Loucy (cell line): ENCODE data around the gene COG3.

ENCODE experiments used
- H2AFZ ChIP-seq: fragments of 200-600 bp; sonication (generic); 2 replicates; pipeline ENCODE4 v1.6.0; 2016; ENCODE audit warnings: antibody characterized with exemption, mild to moderate bottlenecking, low read length, moderate library complexity
- H3F3A ChIP-seq: fragments of 200-600 bp; 2 replicates; pipeline ENCODE4 v1.6.0; 2016; ENCODE audit warnings: antibody characterized with exemption, low read depth, mild to moderate bottlenecking
- H3K27me3 ChIP-seq: fragments of 200-600 bp; sonication (generic); 2 replicates; pipeline ENCODE4 v1.6.1; 2014; ENCODE audit warnings: low read length, mild to moderate bottlenecking; ENCODE audit not compliant: insufficient read depth, poor library complexity, severe bottlenecking
- H3K36me3 ChIP-seq: fragments of 200-600 bp; sonication (generic); 2 replicates; pipeline ENCODE4 v1.6.1; 2016; ENCODE audit warnings: low read length; ENCODE audit not compliant: insufficient read depth
- H3K4me1 ChIP-seq: fragments of 200-600 bp; sonication (generic); 2 replicates; pipeline ENCODE4 v1.5.1; 2014; ENCODE audit warnings: low read length, mild to moderate bottlenecking; ENCODE audit not compliant: insufficient read depth, poor library complexity, severe bottlenecking
- H3K4me2 ChIP-seq: fragments of 200-600 bp; sonication (generic); 2 replicates; pipeline ENCODE4 v1.6.0; 2014; ENCODE audit warnings: antibody characterized with exemption, low read length, low read depth, mild to moderate bottlenecking; ENCODE audit not compliant: poor library complexity, severe bottlenecking
- H3K4me3 ChIP-seq: fragments of 200-600 bp; sonication (generic); 2 replicates; pipeline ENCODE4 v1.5.1; 2014; ENCODE audit warnings: low read length, mild to moderate bottlenecking, mixed read lengths; ENCODE audit not compliant: poor library complexity, severe bottlenecking
- H3K79me2 ChIP-seq: fragments of 200-600 bp; sonication (generic); 2 replicates; pipeline ENCODE4 v1.6.1; 2014; ENCODE audit warnings: low read length; ENCODE audit not compliant: insufficient read depth
- H3K9ac ChIP-seq: fragments of 200-600 bp; sonication (generic); 2 replicates; pipeline ENCODE4 v1.6.0; 2014; ENCODE audit warnings: mild to moderate bottlenecking, low read depth, low read length, moderate library complexity; ENCODE audit not compliant: poor library complexity, severe bottlenecking
- H3K9me2 ChIP-seq: fragments of 200-600 bp; sonication (generic); replicated peaks from 2 replicates; pipeline ENCODE4 v1.6.1; 2016; ENCODE audit warnings: low read depth, low read length, mixed read lengths
- H3K9me3 ChIP-seq: fragments of 200-600 bp; sonication (generic); 2 replicates; pipeline ENCODE4 v1.6.1; 2014; ENCODE audit warnings: mild to moderate bottlenecking, antibody characterized with exemption, low read length, low read depth; ENCODE audit not compliant: insufficient read depth
- H4K20me1 ChIP-seq: fragments of 200-600 bp; sonication (generic); 2 replicates; pipeline ENCODE4 v1.6.0; 2014; ENCODE audit warnings: antibody characterized with exemption, low read length, mild to moderate bottlenecking; ENCODE audit not compliant: insufficient read depth, poor library complexity, severe bottlenecking
- EZH2phosphoT487 ChIP-seq: fragments of 200-600 bp; IDR thresholded peaks from 2 replicates; pipeline ENCODE4 v1.6.1; 2018; ENCODE audit warnings: antibody characterized with exemption, mild to moderate bottlenecking, moderate library complexity, borderline replicate concordance
- TF ChIP-seq, protein P1 (sequence below): fragments of 200-600 bp; sonication (generic); conservative IDR thresholded peaks from 2 replicates; pipeline ENCODE4 v1.5.1; 2014; ENCODE audit warnings: mild to moderate bottlenecking, antibody characterized with exemption, low read length

COG3 gene

DNA sequence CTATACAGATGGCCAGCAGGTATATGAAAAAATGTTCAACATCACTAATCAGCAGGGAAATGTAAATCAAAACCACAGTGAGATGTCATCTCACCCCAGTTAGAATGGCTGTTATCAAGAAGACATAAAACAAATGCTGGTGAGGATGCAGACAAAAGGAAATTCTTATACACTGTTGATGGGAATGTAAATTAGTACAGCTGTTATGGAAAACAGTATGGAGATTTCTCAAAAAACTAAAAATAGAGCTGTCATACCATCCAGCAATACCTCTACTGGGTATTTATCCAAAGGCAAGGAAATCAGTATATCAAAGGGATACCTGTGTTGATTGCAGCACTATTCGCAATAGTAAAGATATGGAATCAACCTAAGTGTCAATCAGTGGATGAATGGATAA lies 22.9 kb downstream of the COG3 start:
- TF ChIP-seq, protein P1, sequence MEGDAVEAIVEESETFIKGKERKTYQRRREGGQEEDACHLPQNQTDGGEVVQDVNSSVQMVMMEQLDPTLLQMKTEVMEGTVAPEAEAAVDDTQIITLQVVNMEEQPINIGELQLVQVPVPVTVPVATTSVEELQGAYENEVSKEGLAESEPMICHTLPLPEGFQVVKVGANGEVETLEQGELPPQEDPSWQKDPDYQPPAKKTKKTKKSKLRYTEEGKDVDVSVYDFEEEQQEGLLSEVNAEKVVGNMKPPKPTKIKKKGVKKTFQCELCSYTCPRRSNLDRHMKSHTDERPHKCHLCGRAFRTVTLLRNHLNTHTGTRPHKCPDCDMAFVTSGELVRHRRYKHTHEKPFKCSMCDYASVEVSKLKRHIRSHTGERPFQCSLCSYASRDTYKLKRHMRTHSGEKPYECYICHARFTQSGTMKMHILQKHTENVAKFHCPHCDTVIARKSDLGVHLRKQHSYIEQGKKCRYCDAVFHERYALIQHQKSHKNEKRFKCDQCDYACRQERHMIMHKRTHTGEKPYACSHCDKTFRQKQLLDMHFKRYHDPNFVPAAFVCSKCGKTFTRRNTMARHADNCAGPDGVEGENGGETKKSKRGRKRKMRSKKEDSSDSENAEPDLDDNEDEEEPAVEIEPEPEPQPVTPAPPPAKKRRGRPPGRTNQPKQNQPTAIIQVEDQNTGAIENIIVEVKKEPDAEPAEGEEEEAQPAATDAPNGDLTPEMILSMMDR, result no peak
- TF ChIP-seq EZH2phosphoT487, result no peak
- H3F3A ChIP-seq, result no peaks in the 10 kb centered on the region
- H2AFZ ChIP-seq, result no peak overlapping the region
- no peaks in the 10 kb centered on the region for H3K4me1 ChIP-seq
- no peak overlapping the region for H3K4me3 ChIP-seq
- H3K27me3 ChIP-seq, result no peaks in the 10 kb centered on the region
- peaks cover 60% of the 10 kb centered on the region; the same call in 1 of the 2 replicates for H3K36me3 ChIP-seq
- H3K79me2 ChIP-seq, result no peaks in the 10 kb centered on the region
- no peaks in the 10 kb centered on the region for H4K20me1 ChIP-seq
- no peaks in the 10 kb centered on the region for H3K9me3 ChIP-seq
- no peaks in the 10 kb centered on the region for H3K9me2 ChIP-seq
- H3K9ac ChIP-seq, result no peak overlapping the region
- no peak overlapping the region for H3K4me2 ChIP-seq

DNA sequence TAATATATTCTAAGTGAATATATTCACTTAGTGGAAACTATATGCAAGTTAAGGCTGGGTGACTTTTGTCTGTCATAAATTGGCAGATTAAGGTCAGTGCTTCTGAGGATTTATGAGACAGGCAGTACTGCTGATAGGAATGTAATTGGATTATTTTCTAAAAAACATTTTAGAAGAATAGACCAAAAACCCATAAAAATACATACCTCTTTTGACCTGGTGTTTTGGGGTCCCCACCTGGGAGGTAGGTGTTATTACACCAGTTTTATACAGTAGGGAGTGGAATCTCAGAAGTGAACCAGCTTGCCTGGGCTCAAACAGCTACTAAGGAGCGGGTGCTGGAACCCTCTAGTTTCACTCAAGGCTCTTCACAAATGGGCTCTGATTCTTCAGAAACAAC lies 25.3 kb downstream of the COG3 start:
- Histone ChIP-seq H3K27me3 (no peaks in the 10 kb centered on the region), H3K9me3 (no peaks in the 10 kb centered on the region), H3K36me3 (peaks cover 55% of the 10 kb centered on the region; the same call in 1 of the 2 replicates), H3F3A (no peaks in the 10 kb centered on the region), H3K4me1 (no peaks in the 10 kb centered on the region), H4K20me1 (no peaks in the 10 kb centered on the region), H3K79me2 (no peaks in the 10 kb centered on the region), H3K9me2 (no peaks in the 10 kb centered on the region), H3K4me2 (no peak overlapping the region), H3K9ac (no peak overlapping the region), H3K4me3 (no peak overlapping the region), H2AFZ (no peak overlapping the region)
- no peak for TF ChIP-seq EZH2phosphoT487
- TF ChIP-seq, protein P1, result peak; percentile 65

DNA sequence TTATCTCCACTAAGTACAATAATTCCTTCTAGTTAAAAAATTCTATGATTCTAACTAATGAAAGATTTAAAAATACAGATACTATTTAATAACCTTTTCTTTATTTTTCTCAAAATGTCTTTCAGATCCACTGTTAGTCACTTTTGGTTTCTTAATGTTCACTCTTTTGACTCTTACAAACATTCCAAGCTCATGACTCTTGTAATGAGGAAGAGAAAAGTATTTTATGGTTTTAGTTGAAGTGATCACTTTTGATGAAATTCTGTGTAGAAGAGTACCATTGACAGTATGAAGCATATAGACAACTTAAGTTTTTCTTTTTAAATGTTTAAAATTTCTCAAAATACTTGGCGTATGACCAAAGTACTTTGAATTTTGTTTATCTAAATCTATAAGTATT lies 27.8 kb downstream of the COG3 start:
- Histone ChIP-seq H3K79me2 (no peaks in the 10 kb centered on the region), H3K36me3 (peaks cover 58% of the 10 kb centered on the region; the same call in 1 of the 2 replicates), H3K9me3 (no peaks in the 10 kb centered on the region), H3K27me3 (no peaks in the 10 kb centered on the region), H3K4me3 (no peak overlapping the region), H4K20me1 (no peaks in the 10 kb centered on the region), H3K4me1 (no peaks in the 10 kb centered on the region), H2AFZ (no peak overlapping the region), H3K4me2 (no peak overlapping the region), H3F3A (no peaks in the 10 kb centered on the region), H3K9ac (no peak overlapping the region), H3K9me2 (no peaks in the 10 kb centered on the region)
- TF ChIP-seq EZH2phosphoT487, result no peak
- TF ChIP-seq, protein P1, result no peak
